Activated naive CD4-positive, alpha-beta T cell (primary cell): ENCODE results near the gene SIK3.
"Not testable (repeated sequence)": the region's sequence is repeated elsewhere in the genome, so short reads cannot be mapped to it uniquely, and the experiment has no call there.

Source experiments
- DNase-seq, 4 experiments: peaks; one replicate each; lab custom pipeline; 2025; lab: John Stamatoyannopoulos, UW

The SIK3 gene

GRCh38 chr11:117098269-117099232, at the start of gene SIK3:
Gene SIK3, minus strand, starts transcription at chr11:117098428. Its CDS starts 13 bp downstream, at chr11:117098415.
- DNase-seq = peak; percentile 86 to 94 (median 88)

- no peak for DNase-seq
Measured at GRCh38 chr11:117146521-117146920, 48.3 kb upstream of the SIK3 start.

GRCh38 chr11:117145393-117145761, 47.1 kb upstream of the SIK3 start:
- no peak for DNase-seq

- DNase-seq = peak in 2 of 4 experiments; percentile 23 to 65
Measured at GRCh38 chr11:117144477-117145392, 46.5 kb upstream of the SIK3 start.

DNA sequence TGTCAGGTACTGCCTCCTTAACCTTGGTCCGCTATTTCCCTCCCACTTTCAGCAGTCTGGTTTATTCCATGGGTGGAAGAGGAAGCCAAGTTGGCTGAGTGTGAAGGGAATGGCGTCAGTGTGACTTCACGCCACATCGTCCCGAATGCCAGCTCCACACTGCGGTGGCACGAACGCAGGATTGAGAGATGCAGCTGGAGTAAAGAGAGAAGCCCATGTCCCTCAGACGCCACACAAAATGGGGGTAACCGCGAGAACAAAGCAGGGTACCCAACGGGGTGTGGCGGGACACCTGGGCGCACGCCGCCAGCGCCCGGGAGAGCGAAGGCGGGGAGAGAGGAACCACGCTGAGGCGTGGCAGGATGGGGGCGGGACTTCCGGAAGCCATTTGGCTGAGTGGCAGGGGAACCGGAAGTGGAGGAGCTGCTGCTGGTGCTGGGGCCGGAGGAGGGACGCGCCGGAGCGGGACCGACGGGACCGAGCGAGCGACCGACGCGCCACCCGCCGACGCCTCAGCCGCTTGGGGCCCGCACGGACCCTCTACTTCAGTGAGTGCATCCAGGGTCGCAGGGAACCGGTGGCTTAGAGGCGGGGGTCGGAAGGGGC, 45.7 kb upstream of the SIK3 start, which contains the start of gene PAFAH1B2:
Gene PAFAH1B2, plus strand, starts transcription at position 417 of the 606 bp plus-strand sequence. CDS start 8,161 bp downstream, outside the sequence.
- peak; percentile 71 to 94 (median 86) for DNase-seq

DNA sequence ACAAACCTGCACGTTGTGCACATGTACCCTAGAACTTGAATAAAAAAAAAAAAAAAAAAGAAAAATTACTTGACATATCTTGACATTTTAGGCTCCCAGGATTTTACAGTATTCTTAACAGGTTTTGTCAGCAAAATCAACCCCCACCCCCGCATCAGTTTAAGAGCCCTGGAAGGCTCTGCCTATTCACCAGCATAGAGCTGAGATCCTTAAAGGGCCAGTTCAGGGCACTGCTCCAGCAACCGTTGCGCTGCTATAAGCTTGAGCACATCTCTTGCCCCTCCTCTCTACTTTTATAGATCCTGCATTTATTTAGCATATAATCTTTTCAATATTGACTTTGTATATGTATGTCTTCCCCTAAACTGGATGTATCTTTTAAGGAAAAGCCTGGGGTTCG, 45.2 kb upstream of the SIK3 start:
- DNase-seq = peak in 1 of 4 experiments; percentile 12

DNA sequence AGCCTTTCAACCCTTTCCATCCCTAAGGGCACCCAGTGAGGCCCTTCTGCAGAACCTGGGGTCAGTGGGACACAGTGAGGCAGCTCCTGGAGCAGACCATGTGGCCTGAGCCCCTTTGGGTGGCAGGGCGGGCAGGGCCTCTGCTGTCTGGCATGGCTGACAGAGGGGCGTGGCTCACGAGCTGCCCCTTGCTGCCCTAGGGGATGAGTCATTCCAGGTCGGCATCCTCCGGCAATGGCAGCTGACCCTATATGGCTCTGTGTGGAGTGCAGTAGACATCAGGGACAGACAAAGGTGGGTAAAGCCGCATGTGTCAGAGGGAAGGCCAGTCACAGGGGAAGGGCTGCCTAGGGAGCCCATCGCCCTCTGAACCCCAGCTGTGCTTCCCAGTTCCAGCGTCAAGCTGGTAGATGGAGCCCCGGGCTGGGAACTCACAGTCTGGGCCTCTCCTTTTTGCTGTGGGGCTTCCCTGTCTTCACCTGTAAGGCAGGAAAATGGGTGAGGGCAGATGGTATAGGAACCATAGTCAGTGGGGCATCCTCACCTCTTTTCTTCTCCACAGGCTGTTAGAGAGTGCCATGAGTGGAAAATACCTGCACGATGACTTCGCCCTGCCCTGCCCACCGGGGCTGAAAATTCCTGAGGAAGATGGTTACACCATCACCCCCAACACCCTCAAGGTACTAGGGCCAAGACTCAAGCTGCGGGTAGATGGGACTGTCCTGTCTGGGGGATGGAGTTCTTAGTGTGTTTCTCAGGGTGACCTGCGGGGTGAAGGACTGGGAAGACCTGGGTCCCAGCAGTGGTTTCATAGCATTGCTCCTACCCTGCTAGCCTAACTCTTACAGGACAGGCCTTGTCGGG, 39.2 kb upstream of the SIK3 start:
- DNase-seq = not testable (repeated sequence)

- DNase-seq = not testable (repeated sequence)
Measured at GRCh38 chr11:117134979-117135378, 36.8 kb upstream of the SIK3 start.

DNA sequence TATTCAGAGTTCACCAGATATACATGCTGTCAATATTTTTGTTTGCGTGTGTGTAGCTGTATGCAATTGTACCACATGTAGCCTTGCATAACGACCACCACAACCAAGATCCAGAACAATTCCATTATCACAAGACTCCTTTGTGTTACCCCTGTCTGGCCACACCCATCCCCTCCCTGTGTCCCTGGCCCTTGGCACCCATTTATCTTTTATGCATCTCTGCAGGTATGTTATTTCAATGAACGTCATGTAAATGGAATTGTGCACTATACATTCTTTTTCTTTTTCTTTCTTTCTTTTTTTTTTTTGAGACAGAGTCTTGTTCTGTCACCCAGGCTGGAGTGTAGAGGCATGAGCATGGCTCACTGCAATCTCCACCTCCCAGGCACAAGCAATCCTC, 36.2 kb upstream of the SIK3 start:
- no peak for DNase-seq

DNA sequence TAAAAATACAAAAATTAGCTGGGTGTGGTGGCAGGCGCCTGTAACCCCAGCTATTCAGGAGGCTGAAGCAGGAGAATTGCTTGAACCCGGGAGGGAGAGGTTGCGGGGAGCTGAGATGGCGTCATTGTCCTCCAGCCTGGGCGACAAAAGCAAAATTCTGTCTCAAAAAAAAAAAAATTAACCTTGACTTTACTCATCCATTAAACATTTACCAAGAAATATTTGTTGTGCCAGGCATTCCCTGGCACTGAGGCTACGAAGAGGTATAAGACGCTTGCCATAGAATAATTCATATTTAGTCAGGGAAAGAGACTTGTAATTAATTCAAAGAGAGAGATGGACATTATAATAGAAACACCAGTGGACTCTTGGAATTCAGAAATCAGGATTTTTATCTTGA, 32.7 kb upstream of the SIK3 start:
- DNase-seq = no peak

- DNase-seq = not testable (repeated sequence)
Measured at GRCh38 chr11:117130396-117130795, 32.2 kb upstream of the SIK3 start.

DNA sequence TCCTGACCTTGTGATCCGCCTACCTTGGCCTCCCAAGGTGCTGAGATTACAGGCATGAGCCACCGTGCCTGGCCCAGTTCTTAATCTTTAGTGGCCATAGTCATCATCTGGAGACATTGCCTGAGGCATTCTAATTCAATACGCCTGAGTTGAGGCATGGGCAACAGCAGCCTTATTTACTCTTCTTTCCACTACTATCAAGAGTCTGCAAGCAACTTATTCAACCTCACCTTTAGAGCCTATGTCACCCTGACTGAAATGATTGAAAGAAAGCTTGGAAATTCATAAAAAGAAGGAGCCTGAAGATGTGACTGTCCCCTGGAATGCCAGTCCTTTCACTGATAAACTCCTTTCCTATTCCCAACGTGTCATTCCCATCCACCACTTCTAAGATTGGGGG, 30.1 kb upstream of the SIK3 start:
- DNase-seq = no peak

DNA sequence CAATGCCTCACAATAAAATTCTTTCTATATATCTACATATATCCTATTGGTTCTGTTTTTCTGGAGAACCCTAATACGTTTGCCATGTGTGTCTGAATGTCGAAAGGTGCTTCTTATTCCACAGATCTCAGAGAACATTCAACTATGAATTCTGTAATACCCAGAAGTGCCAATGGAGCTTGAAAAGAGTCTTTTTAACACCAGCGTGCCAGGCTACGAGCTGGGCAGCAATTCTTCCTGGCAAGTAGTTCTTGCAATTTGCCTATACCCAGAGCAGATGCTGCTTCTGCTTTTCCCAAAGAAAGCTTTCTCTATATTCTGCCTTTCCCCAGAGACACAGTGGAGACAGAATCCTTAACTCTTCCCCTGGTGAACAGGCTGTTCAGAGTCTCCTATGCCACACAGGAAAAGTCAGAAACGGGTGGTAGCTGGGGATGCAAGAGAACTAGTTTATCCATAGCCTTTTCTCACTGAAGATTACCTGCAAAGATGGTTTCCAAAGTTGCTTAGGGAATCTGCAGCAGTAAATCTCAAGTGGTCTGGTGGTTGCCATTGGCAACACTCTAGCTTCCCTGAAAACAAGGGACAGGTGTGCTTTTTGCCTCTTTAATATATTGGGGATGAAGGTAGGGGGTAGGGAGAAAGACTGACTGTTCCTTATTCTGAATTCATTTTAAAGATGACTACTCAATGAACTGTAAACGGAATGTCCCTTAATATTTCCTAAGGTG, 29.1 kb upstream of the SIK3 start:
- no peak for DNase-seq

GRCh38 chr11:117126223-117126965, 28.2 kb upstream of the SIK3 start:
- no peak for DNase-seq

DNA sequence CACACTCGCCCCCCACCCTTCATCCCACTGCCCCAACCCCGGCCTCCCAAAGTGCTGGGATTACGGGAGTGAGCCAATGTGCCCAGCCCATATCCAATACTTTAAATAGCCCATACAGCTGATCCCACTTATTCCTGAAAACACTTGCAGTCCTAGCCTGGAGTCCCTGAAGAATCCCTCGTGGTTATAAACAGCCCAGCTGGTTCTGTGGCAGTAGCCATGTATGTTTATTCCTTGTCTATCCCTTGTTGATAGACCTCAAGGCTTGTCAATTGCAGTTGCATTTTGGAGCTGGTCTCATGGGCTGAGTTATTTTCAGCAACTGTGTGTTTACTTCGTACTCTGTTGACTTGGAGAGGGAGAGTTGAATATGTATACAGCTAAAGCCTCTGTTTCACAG, 24.3 kb upstream of the SIK3 start:
- DNase-seq = no peak

DNA sequence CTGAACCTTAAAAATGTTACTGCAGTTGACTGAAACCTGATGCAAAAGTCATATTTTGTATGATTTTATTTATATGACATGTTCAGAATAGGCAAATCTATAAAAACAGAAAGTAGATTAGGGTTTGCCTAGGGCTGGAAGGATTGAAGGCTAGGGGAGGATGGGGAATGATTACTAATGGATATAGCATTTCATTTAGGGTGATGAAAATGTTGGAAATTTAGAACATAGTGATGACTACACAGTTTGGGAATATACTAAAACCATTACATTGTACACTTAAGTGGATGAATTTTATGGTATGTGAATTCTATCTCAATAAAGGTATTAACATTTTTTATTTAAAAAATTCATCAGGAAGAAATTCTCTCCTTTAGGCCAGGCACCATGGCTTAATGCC, 22.9 kb upstream of the SIK3 start:
- DNase-seq = no peak

DNA sequence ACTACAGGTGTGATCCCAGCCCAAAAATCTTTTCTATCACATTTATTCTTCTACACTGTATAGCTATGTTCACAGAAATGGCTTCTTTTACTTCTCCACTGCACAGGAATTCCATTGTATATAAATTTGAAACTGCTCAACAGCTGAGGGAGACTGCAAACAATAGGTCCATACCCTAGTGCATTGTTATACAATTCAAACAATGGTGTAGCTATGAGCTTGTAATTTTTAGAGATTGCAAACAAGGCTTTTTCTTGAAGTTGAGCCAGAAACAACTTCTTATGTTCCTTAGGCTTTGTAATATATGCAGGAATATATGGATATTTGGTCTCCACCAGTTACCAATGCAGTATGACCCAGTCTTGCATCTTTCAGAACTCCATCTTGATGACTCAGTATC, 19.5 kb upstream of the SIK3 start:
- DNase-seq = no peak

- not testable (repeated sequence) for DNase-seq
Measured at GRCh38 chr11:117112939-117113338, 14.7 kb upstream of the SIK3 start.

- DNase-seq = not testable (repeated sequence)
Measured at GRCh38 chr11:117112497-117112896, 14.3 kb upstream of the SIK3 start.
